Neural progenitor cell (in vitro differentiated cells): Measurements from ENCODE around the gene TMEM108. TPM values are rescaled to one million over a fixed set of nuclear protein-coding genes. Genes with fewer than 3 reads are reported as not detected.

Experiments
- DNase-seq: peaks from one replicate; pipeline ENCODE4 v3.0.0-alpha.2; 2016; ENCODE audit warnings: low spot score
- H2AFZ ChIP-seq: fragments of 200-600 bp; sonication (generic); replicated peaks from 2 replicates; pipeline ENCODE4 v1.6.1; 2016; ENCODE audit warnings: antibody characterized with exemption
- H3F3A ChIP-seq: fragments of 200-600 bp; sonication (generic); 2 replicates; pipeline ENCODE4 v1.6.1; 2016; ENCODE audit warnings: antibody characterized with exemption, low read depth
- H3K27ac ChIP-seq: fragments of 200-600 bp; sonication (generic); 2 replicates; pipeline ENCODE4 v1.5.1; 2016; ENCODE audit warnings: mild to moderate bottlenecking
- H3K27me3 ChIP-seq: fragments of 200-600 bp; sonication (generic); 2 replicates; pipeline ENCODE4 v1.6.1; 2016; ENCODE audit warnings: mild to moderate bottlenecking, moderate library complexity
- H3K36me3 ChIP-seq: fragments of 200-600 bp; sonication (generic); 2 replicates; pipeline ENCODE4 v1.5.1; 2016
- H3K4me1 ChIP-seq: fragments of 200-600 bp; sonication (generic); 2 replicates; pipeline ENCODE4 v1.6.1; 2016; ENCODE audit warnings: mixed run types
- H3K4me2 ChIP-seq: fragments of 200-600 bp; sonication (generic); 2 replicates; pipeline ENCODE4 v1.6.1; 2016
- H3K4me3 ChIP-seq: fragments of 200-600 bp; sonication (generic); 2 replicates; pipeline ENCODE4 v1.5.1; 2016
- H3K79me2 ChIP-seq: fragments of 200-600 bp; sonication (generic); 2 replicates; pipeline ENCODE4 v1.6.1; 2016; ENCODE audit warnings: low read depth
- H3K9ac ChIP-seq: fragments of 200-600 bp; sonication (generic); 2 replicates; pipeline ENCODE4 v1.6.1; 2016
- H3K9me3 ChIP-seq: fragments of 200-600 bp; sonication (generic); 2 replicates; pipeline ENCODE4 v1.5.1; 2016; ENCODE audit warnings: low read depth
- H4K20me1 ChIP-seq: fragments of 200-600 bp; sonication (generic); 2 replicates; pipeline ENCODE4 v1.6.1; 2016; ENCODE audit warnings: low read depth
- H3K27ac Mint-ChIP-seq: 3 replicates; pipeline ENCODE4 v1.8.0; 2021; ENCODE audit warnings: mixed read lengths
- H3K27me3 Mint-ChIP-seq: 2 replicates; pipeline ENCODE4 v1.8.0; 2022; ENCODE audit warnings: low read depth, mild to moderate bottlenecking, inconsistent platforms, moderate library complexity, mixed read lengths; ENCODE audit not compliant: insufficient read depth
- H3K36me3 Mint-ChIP-seq: 3 replicates; pipeline ENCODE4 v1.8.0; 2021; ENCODE audit warnings: mixed read lengths
- H3K4me1 Mint-ChIP-seq: 3 replicates; pipeline ENCODE4 v1.8.0; 2021; ENCODE audit warnings: mixed read lengths
- H3K4me3 Mint-ChIP-seq: 3 replicates; pipeline ENCODE4 v1.8.0; 2021; ENCODE audit warnings: mild to moderate bottlenecking, moderate library complexity, mixed read lengths
- H3K9me3 Mint-ChIP-seq: 3 replicates; pipeline ENCODE4 v1.8.0; 2020; ENCODE audit warnings: mixed read lengths
- EZH2 ChIP-seq: fragments of 200-600 bp; sonication (generic); IDR thresholded peaks from 2 replicates; pipeline ENCODE4 v1.6.1; 2017; ENCODE audit warnings: antibody characterized with exemption, mild to moderate bottlenecking, moderate library complexity
- EZH2phosphoT487 ChIP-seq: fragments of 200-600 bp; sonication (generic); IDR thresholded peaks from 2 replicates; pipeline ENCODE4 v1.6.1; 2017; ENCODE audit warnings: antibody characterized with exemption
- total RNA-seq: library from RNA; depleted of rRNA; stranded (reverse); fragments of >200 nt; gene quantifications from 2 replicates; pipeline ENCODE4 v1.2.3, GENCODE V29; 2015; ENCODE audit warnings: low replicate concordance
- TF ChIP-seq, protein P1 (sequence below): fragments of 200-600 bp; sonication (generic); IDR thresholded peaks from 2 replicates; pipeline ENCODE4 v1.5.1; 2017; ENCODE audit warnings: antibody characterized with exemption, mild to moderate bottlenecking

The TMEM108 gene
- total RNA-seq, 1 donor from 2014 or later = 4.8 TPM

DNA sequence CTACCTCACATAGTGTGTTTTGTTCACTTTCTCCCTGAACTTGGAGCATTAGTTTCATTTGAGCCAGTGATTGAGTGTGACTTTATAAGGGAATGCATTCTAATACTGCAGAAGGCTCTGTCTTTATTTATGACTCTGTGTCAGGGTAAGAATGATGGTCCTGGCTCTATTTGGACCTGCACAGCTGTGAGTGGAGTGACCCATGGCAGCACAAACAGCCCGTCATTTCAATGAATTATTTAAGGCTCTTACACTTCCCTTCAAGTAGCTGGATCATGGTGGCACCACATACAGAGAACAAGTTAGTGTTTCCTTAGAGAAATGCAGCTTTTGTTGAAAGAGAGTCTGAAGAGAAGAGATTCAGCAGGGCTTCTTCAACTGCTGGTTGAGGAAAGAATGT, 16.4 kb downstream of the TMEM108 start:
- no peaks in the 10 kb centered on the region for H3K27me3 ChIP-seq
- H3K4me1 Mint-ChIP-seq = no peaks in the 10 kb centered on the region
- no peaks in the 10 kb centered on the region for H4K20me1 ChIP-seq
- TF ChIP-seq EZH2phosphoT487 (no peak), EZH2 (no peak)
- TF ChIP-seq, protein P1, sequence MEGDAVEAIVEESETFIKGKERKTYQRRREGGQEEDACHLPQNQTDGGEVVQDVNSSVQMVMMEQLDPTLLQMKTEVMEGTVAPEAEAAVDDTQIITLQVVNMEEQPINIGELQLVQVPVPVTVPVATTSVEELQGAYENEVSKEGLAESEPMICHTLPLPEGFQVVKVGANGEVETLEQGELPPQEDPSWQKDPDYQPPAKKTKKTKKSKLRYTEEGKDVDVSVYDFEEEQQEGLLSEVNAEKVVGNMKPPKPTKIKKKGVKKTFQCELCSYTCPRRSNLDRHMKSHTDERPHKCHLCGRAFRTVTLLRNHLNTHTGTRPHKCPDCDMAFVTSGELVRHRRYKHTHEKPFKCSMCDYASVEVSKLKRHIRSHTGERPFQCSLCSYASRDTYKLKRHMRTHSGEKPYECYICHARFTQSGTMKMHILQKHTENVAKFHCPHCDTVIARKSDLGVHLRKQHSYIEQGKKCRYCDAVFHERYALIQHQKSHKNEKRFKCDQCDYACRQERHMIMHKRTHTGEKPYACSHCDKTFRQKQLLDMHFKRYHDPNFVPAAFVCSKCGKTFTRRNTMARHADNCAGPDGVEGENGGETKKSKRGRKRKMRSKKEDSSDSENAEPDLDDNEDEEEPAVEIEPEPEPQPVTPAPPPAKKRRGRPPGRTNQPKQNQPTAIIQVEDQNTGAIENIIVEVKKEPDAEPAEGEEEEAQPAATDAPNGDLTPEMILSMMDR = no peak
- H3K36me3 Mint-ChIP-seq = no peaks in the 10 kb centered on the region
- H3K4me2 ChIP-seq = peak overlapping the region; percentile 48
- peak; percentile 25 for DNase-seq
- no peaks in the 10 kb centered on the region for H3K36me3 ChIP-seq
- H3K9ac ChIP-seq = no peak overlapping the region
- no peaks in the 10 kb centered on the region for H3K27me3 Mint-ChIP-seq
- H3K9me3 Mint-ChIP-seq = no peaks in the 10 kb centered on the region
- H3K27ac Mint-ChIP-seq = no peak overlapping the region
- H3F3A ChIP-seq = peaks cover 18% of the 10 kb centered on the region
- peaks cover 28% of the 10 kb centered on the region for H3K79me2 ChIP-seq
- H3K9me3 ChIP-seq = no peaks in the 10 kb centered on the region
- peaks cover 55% of the 10 kb centered on the region for H3K4me1 ChIP-seq
- H3K4me3 ChIP-seq = no peak overlapping the region
- H3K4me3 Mint-ChIP-seq = no peak overlapping the region
- H2AFZ ChIP-seq = no peak overlapping the region
- peak overlapping the region; percentile 76 for H3K27ac ChIP-seq

DNA sequence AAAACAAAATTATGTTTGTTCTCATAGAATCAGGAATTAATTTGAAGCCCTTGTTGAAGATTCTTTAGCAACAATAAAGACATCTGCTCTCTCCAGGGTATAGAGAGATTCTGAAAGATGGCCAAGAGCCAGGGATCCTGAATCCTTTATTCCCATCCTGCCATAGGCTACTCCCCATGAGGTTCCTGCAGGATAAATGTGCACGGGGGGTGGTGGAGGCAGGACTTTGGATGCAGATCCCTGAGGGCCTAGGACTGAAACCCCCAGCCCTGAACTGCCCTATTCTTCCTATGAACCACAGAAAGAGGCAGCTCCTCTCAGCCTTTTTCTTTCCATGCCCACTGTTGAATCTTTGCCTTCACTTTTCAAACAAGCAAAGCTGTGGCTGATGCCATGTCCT, 17.1 kb downstream of the TMEM108 start:
- Histone ChIP-seq H3K4me1 (peaks cover 56% of the 10 kb centered on the region), H2AFZ (no peak overlapping the region), H3K27ac (peak overlapping the region; percentile 76), H3K27me3 (no peaks in the 10 kb centered on the region), H3K9me3 (no peaks in the 10 kb centered on the region), H3K4me3 (no peak overlapping the region), H3F3A (peaks cover 18% of the 10 kb centered on the region), H3K36me3 (no peaks in the 10 kb centered on the region), H4K20me1 (no peaks in the 10 kb centered on the region), H3K79me2 (peaks cover 29% of the 10 kb centered on the region), H3K9ac (no peak overlapping the region), H3K4me2 (peak overlapping the region; percentile 48)
- no peak overlapping the region for H3K27ac Mint-ChIP-seq
- no peaks in the 10 kb centered on the region for H3K36me3 Mint-ChIP-seq
- no peaks in the 10 kb centered on the region for H3K9me3 Mint-ChIP-seq
- TF ChIP-seq EZH2 (no peak), EZH2phosphoT487 (no peak)
- TF ChIP-seq, protein P1 = no peak
- H3K4me3 Mint-ChIP-seq = no peak overlapping the region
- H3K27me3 Mint-ChIP-seq = no peaks in the 10 kb centered on the region
- no peaks in the 10 kb centered on the region for H3K4me1 Mint-ChIP-seq
- peak; percentile 1 for DNase-seq

DNA sequence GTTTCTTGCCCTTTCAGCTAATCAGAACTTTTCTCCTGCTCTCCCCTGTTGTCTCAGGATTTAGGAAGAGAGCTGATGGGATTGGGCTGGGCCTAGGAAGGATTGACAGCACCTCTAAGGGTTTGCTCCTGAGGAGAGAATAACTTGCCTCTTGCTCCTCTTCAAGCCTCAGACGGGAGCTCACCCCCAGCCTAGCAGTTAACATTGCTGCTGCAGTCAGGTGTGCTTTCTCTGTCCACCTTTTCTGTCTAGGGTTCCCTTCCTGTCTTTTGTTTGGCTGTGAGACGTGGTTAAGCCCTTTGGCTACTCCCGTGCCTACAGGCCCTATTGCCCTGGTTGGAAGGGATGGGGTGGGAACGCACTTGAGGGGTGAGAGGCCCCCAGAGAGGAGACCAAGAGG, 20.1 kb downstream of the TMEM108 start:
- H3K4me1 Mint-ChIP-seq = no peaks in the 10 kb centered on the region
- no peaks in the 10 kb centered on the region for H3K9me3 ChIP-seq
- H4K20me1 ChIP-seq = no peaks in the 10 kb centered on the region
- H3K27ac ChIP-seq = no peak overlapping the region
- no peak overlapping the region for H3K9ac ChIP-seq
- no peak overlapping the region for H3K27ac Mint-ChIP-seq
- DNase-seq = peak; percentile 3
- H2AFZ ChIP-seq = no peak overlapping the region
- H3K36me3 ChIP-seq = no peaks in the 10 kb centered on the region
- no peaks in the 10 kb centered on the region for H3K36me3 Mint-ChIP-seq
- no peaks in the 10 kb centered on the region for H3K27me3 Mint-ChIP-seq
- no peaks in the 10 kb centered on the region for H3K9me3 Mint-ChIP-seq
- H3K4me3 Mint-ChIP-seq = no peak overlapping the region
- no peaks in the 10 kb centered on the region for H3K27me3 ChIP-seq
- H3F3A ChIP-seq = peaks cover 18% of the 10 kb centered on the region
- H3K4me2 ChIP-seq = peak overlapping the region; percentile 24
- peaks cover 56% of the 10 kb centered on the region for H3K4me1 ChIP-seq
- TF ChIP-seq EZH2 (no peak), EZH2phosphoT487 (no peak)
- TF ChIP-seq, protein P1 = no peak
- H3K79me2 ChIP-seq = peaks cover 16% of the 10 kb centered on the region
- no peak overlapping the region for H3K4me3 ChIP-seq
